Epithelial cell of proximal tubule (primary cell): Measurements from ENCODE around the gene GPC3. TPM values are rescaled to one million over a fixed set of nuclear protein-coding genes. Genes with fewer than 3 reads are reported as not detected.

ENCODE experiments used
- DNase-seq: peaks from one replicate; pipeline ENCODE4 v3.0.0-alpha.2; 2011; ENCODE audit warnings: low read depth
- H3K4me3 ChIP-seq: 2 replicates; pipeline ENCODE4 v1.5.1; 2011; ENCODE audit warnings: low read depth, mild to moderate bottlenecking, low read length
- CTCF ChIP-seq: conservative IDR thresholded peaks from 2 replicates; pipeline ENCODE4 v1.5.1; 2012; ENCODE audit warnings: low read depth, mild to moderate bottlenecking, low read length
- total RNA-seq: library from RNA; depleted of rRNA; stranded (reverse); fragments of >200 nt; gene quantifications from 2 replicates; pipeline ENCODE4 v1.2.3, GENCODE V29; 2015

Gene GPC3
- total RNA-seq, 1 donor from 2014 or later: 3.3 TPM

GRCh38 chrX:133985967-133986683 lies 731 bp upstream of the GPC3 start:
- H3K4me3 ChIP-seq: peak overlapping the region; percentile 42
- no peak for TF ChIP-seq CTCF
- no peak for DNase-seq

- DNase-seq: no peak
- H3K4me3 ChIP-seq: peak overlapping the region; percentile 23
- no peak for TF ChIP-seq CTCF
Observed at GRCh38 chrX:133984857-133985163, 584 bp downstream of the GPC3 start.

GRCh38 chrX:133983974-133984845 lies 1.2 kb downstream of the GPC3 start:
- TF ChIP-seq CTCF: no peak
- H3K4me3 ChIP-seq: no peak overlapping the region
- DNase-seq: no peak

- TF ChIP-seq CTCF: no peak
- DNase-seq: no peak
- no peak overlapping the region for H3K4me3 ChIP-seq
Observed at GRCh38 chrX:133983256-133983973, 2.0 kb downstream of the GPC3 start.

- no peak for TF ChIP-seq CTCF
- no peak for DNase-seq
Observed at GRCh38 chrX:133981924-133982323, 3.5 kb downstream of the GPC3 start.

GRCh38 chrX:133980832-133981588 lies 4.4 kb downstream of the GPC3 start:
- no peak for DNase-seq
- no peak for TF ChIP-seq CTCF
- no peak overlapping the region for H3K4me3 ChIP-seq

More at GRCh38 chrX:133981924-133982323, 3.5 kb downstream of the GPC3 start:
- H3K4me3 ChIP-seq: no peak overlapping the region
